ENCODE data around the gene SOX5. TPM values are rescaled to one million over a fixed set of nuclear protein-coding genes. Genes with fewer than 3 reads are reported as not detected.

SOX5 gene
- total and polyA plus RNA-seq, 2 donors (not counting 1 experiment from before 2014, with no cell fraction given), result 9.2 to 32.0 TPM

- DNase-seq (ENCODE audit: low read depth in 2 of 2), result no peak
- Histone ChIP-seq H3K27me3 (ENCODE audit: control insufficient read depth, insufficient read depth, low read length) (no peaks in the 10 kb centered on the region), H2AFZ (ENCODE audit: low read length) (no peak overlapping the region), H3K9me3 (ENCODE audit: control insufficient read depth, insufficient read depth, low read depth, low read length) (no peaks in the 10 kb centered on the region), H3K4me2 (ENCODE audit: extremely low read depth, insufficient read depth, low read length) (no peak overlapping the region), H3K4me3 (replicated peaks in 1 of 4; ENCODE audit: control extremely low read depth in 1 of 4, insufficient read depth in 1 of 4, low read depth in 3 of 4, low read length in 4 of 4) (no peak overlapping the region), H3K36me3 (ENCODE audit: control insufficient read depth, insufficient read depth, low read length) (no peaks in the 10 kb centered on the region), H4K20me1 (ENCODE audit: control insufficient read depth, extremely low read depth, insufficient read depth, low read length) (no peaks in the 10 kb centered on the region), H3K4me1 (ENCODE audit: control insufficient read depth, extremely low read depth, insufficient read depth, low read length) (no peaks in the 10 kb centered on the region), H3K79me2 (ENCODE audit: control insufficient read depth, insufficient read depth, low read length) (no peaks in the 10 kb centered on the region), H3K27ac (ENCODE audit: insufficient read depth, low read length) (no peak overlapping the region), H3K9ac (ENCODE audit: insufficient read depth, low read length) (no peak overlapping the region)
- TF ChIP-seq EZH2 (IDR thresholded peaks at IDR 0.05; ENCODE audit: low read length, missing control alignments), result no peak
- no peak for TF ChIP-seq CTCF (conservative IDR thresholded peaks at IDR 0.05 in 1 of 2, IDR thresholded peaks at IDR 0.05 in 1 of 2; ENCODE audit: low read depth in 1 of 2, low read length in 2 of 2)
Observed at GRCh38 chr12:23666866-23667265, 282.6 kb downstream of the SOX5 start.

GRCh38 chr12:23662966-23663365 is 286.5 kb downstream of the SOX5 start:
- peak; percentile 2 to 23 for DNase-seq (ENCODE audit: low read depth in 2 of 2)
- no peaks in the 10 kb centered on the region for H3K9me3 ChIP-seq (ENCODE audit: control insufficient read depth, insufficient read depth, low read depth, low read length)
- H4K20me1 ChIP-seq (ENCODE audit: control insufficient read depth, extremely low read depth, insufficient read depth, low read length), result no peaks in the 10 kb centered on the region
- H3K27ac ChIP-seq (ENCODE audit: insufficient read depth, low read length), result no peak overlapping the region
- TF ChIP-seq CTCF (conservative IDR thresholded peaks at IDR 0.05 in 1 of 2, IDR thresholded peaks at IDR 0.05 in 1 of 2; ENCODE audit: low read depth in 1 of 2, low read length in 2 of 2) (no peak), EZH2 (IDR thresholded peaks at IDR 0.05; ENCODE audit: low read length, missing control alignments) (no peak)
- H3K79me2 ChIP-seq (ENCODE audit: control insufficient read depth, insufficient read depth, low read length), result no peaks in the 10 kb centered on the region
- H2AFZ ChIP-seq (ENCODE audit: low read length), result no peak overlapping the region
- H3K4me2 ChIP-seq (ENCODE audit: extremely low read depth, insufficient read depth, low read length), result no peak overlapping the region
- no peak overlapping the region for H3K4me3 ChIP-seq (replicated peaks in 1 of 4; ENCODE audit: control extremely low read depth in 1 of 4, insufficient read depth in 1 of 4, low read depth in 3 of 4, low read length in 4 of 4)
- no peaks in the 10 kb centered on the region for H3K36me3 ChIP-seq (ENCODE audit: control insufficient read depth, insufficient read depth, low read length)
- H3K27me3 ChIP-seq (ENCODE audit: control insufficient read depth, insufficient read depth, low read length), result no peaks in the 10 kb centered on the region
- no peaks in the 10 kb centered on the region for H3K4me1 ChIP-seq (ENCODE audit: control insufficient read depth, extremely low read depth, insufficient read depth, low read length)
- no peak overlapping the region for H3K9ac ChIP-seq (ENCODE audit: insufficient read depth, low read length)

- Histone ChIP-seq H3K4me3 (replicated peaks in 1 of 4; ENCODE audit: control extremely low read depth in 1 of 4, insufficient read depth in 1 of 4, low read depth in 3 of 4, low read length in 4 of 4) (no peak overlapping the region), H2AFZ (ENCODE audit: low read length) (no peak overlapping the region), H3K9ac (ENCODE audit: insufficient read depth, low read length) (no peak overlapping the region), H3K9me3 (ENCODE audit: control insufficient read depth, insufficient read depth, low read depth, low read length) (no peaks in the 10 kb centered on the region), H3K4me2 (ENCODE audit: extremely low read depth, insufficient read depth, low read length) (no peak overlapping the region), H3K79me2 (ENCODE audit: control insufficient read depth, insufficient read depth, low read length) (no peaks in the 10 kb centered on the region), H3K27ac (ENCODE audit: insufficient read depth, low read length) (no peak overlapping the region), H3K27me3 (ENCODE audit: control insufficient read depth, insufficient read depth, low read length) (no peaks in the 10 kb centered on the region), H3K36me3 (ENCODE audit: control insufficient read depth, insufficient read depth, low read length) (no peaks in the 10 kb centered on the region), H4K20me1 (ENCODE audit: control insufficient read depth, extremely low read depth, insufficient read depth, low read length) (no peaks in the 10 kb centered on the region), H3K4me1 (ENCODE audit: control insufficient read depth, extremely low read depth, insufficient read depth, low read length) (no peaks in the 10 kb centered on the region)
- TF ChIP-seq CTCF (conservative IDR thresholded peaks at IDR 0.05 in 1 of 2, IDR thresholded peaks at IDR 0.05 in 1 of 2; ENCODE audit: low read depth in 1 of 2, low read length in 2 of 2) (no peak), EZH2 (IDR thresholded peaks at IDR 0.05; ENCODE audit: low read length, missing control alignments) (no peak)
- no peak for DNase-seq (ENCODE audit: low read depth in 2 of 2)
Observed at GRCh38 chr12:23659131-23659530, 290.3 kb downstream of the SOX5 start.
